Esophagus muscularis mucosa (tissue), 4 donors: ENCODE results near the gene TMEM40. TPM values are rescaled to one million over a fixed set of nuclear protein-coding genes. Genes with fewer than 3 reads are reported as not detected.

Experiments
- DNase-seq: peaks from one replicate; pipeline ENCODE4 v3.0.0-alpha.2; 2017; ENCODE audit errors: extremely low spot score
- H3K27ac ChIP-seq, 4 donors: fragments of 200-600 bp; sonication (generic); replicated peaks in 1 of 4; 1 replicate in 3 of 4; 2 replicates in 1 of 4; pipeline ENCODE4 v1.5.1; 2016 to 2019; ENCODE audit warnings: mild to moderate bottlenecking in 1 of 4
- H3K27me3 ChIP-seq, 4 donors: fragments of 200-600 bp; sonication (generic); one replicate each; pipeline versions ENCODE4 v1.5.1 to v1.6.0; 2016 to 2019
- H3K36me3 ChIP-seq, 4 donors: fragments of 200-600 bp; sonication (generic); one replicate each; pipeline ENCODE4 v1.5.1; 2016 to 2019
- H3K4me1 ChIP-seq, 4 donors: fragments of 200-600 bp; sonication (generic); one replicate each; pipeline ENCODE4 v1.5.1; 2016 to 2019
- H3K4me3 ChIP-seq, 4 donors: fragments of 200-600 bp; sonication (generic); 1 replicate in 2 of 4; 2 replicates in 2 of 4; pipeline ENCODE4 v1.5.1; 2016 to 2019; ENCODE audit warnings: mild to moderate bottlenecking in 4 of 4, moderate library complexity in 1 of 4
- H3K9me3 ChIP-seq, 4 donors: fragments of 200-600 bp; sonication (generic); 1 replicate in 3 of 4; 2 replicates in 1 of 4; pipeline ENCODE4 v1.5.1; 2016 to 2019
- EP300 ChIP-seq: sonication (generic); formaldehyde crosslinking; IDR thresholded peaks from one replicate; pipeline ENCODE4 v1.6.1; 2017; ENCODE audit warnings: antibody characterized with exemption
- POLR2A ChIP-seq: fragments of 450-650 bp; IDR thresholded peaks from one replicate; pipeline ENCODE4 v1.6.1; 2017; ENCODE audit warnings: antibody characterized with exemption, moderate library complexity, mild to moderate bottlenecking, low read depth
- POLR2AphosphoS5 ChIP-seq, 2 donors: sonication (generic); formaldehyde crosslinking; IDR thresholded peaks; one replicate each; pipeline ENCODE4 v1.6.1; 2017; ENCODE audit warnings: antibody characterized with exemption in 2 of 2
- WGBS: methylation state at CpG from one replicate; pipeline ENCODE4 v1.1.5; 2018; 5-methylcytosine and 5-hydroxymethylcytosine counted together
- intact Hi-C: fragments of 100-400 bp; cut with DNase I; formaldehyde crosslinking; loops from one replicate; pipeline ENCODE4 v1.15.1; 2023
- total RNA-seq, 4 donors: library from RNA; depleted of rRNA; stranded (reverse); fragments of >200 nt; gene quantifications; one replicate each; pipeline versions ENCODE4 v1.1.0 to v1.2.1, GENCODE V29; 2016
- TF ChIP-seq, protein P1 (sequence below), 3 experiments: fragments of 200-600 bp in 2 of 3; fragments of 450-650 bp in 1 of 3; sonication (generic) in 2 of 3; IDR thresholded peaks; one replicate each; pipeline ENCODE4 v1.5.1; 2017 to 2019; ENCODE audit warnings: antibody characterized with exemption in 3 of 3, mild to moderate bottlenecking in 2 of 3, moderate library complexity in 1 of 3

Gene TMEM40
- total RNA-seq, 4 donors from 2014 or later = not detected

DNA sequence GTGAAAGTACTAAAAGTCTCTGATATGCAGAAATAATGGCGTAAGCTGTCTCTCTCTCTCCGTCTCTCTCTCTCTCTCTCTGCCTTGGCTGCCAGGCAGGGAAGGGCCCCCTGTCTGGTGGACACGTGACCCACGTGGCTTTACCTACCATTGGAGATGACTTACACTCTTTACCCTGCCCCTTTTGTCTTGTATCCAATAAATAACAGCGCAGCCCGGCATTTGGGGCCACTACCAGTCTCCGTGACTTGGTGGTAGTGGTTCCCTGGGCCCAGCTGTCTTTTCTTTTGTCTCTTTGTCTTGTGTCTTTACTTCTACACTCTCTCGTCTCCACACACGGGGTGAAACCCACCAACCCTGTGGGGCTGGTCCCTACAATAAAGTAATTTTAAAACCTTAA, 12.2 kb upstream of the TMEM40 start:
- Histone ChIP-seq H3K36me3 (no peaks in the 10 kb centered on the region), H3K9me3 (no peaks in the 10 kb centered on the region), H3K27ac (no peak overlapping the region), H3K27me3 (no peaks in the 10 kb centered on the region), H3K4me3 (no peak overlapping the region), H3K4me1 (peaks cover 0 to 3% (median 0%) of the 10 kb centered on the region in 4 donors)
- 92% methylated on average over 9 of the region's 9 CpGs for WGBS
- intact Hi-C loops = no loop called here
- TF ChIP-seq POLR2A = no peak
- TF ChIP-seq, protein P1, sequence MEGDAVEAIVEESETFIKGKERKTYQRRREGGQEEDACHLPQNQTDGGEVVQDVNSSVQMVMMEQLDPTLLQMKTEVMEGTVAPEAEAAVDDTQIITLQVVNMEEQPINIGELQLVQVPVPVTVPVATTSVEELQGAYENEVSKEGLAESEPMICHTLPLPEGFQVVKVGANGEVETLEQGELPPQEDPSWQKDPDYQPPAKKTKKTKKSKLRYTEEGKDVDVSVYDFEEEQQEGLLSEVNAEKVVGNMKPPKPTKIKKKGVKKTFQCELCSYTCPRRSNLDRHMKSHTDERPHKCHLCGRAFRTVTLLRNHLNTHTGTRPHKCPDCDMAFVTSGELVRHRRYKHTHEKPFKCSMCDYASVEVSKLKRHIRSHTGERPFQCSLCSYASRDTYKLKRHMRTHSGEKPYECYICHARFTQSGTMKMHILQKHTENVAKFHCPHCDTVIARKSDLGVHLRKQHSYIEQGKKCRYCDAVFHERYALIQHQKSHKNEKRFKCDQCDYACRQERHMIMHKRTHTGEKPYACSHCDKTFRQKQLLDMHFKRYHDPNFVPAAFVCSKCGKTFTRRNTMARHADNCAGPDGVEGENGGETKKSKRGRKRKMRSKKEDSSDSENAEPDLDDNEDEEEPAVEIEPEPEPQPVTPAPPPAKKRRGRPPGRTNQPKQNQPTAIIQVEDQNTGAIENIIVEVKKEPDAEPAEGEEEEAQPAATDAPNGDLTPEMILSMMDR (IDR thresholded peaks at IDR 0.05) = no peak
- no peak for TF ChIP-seq EP300
- TF ChIP-seq POLR2AphosphoS5 (IDR thresholded peaks at IDR 0.05) = no peak
- no peak for DNase-seq

DNA sequence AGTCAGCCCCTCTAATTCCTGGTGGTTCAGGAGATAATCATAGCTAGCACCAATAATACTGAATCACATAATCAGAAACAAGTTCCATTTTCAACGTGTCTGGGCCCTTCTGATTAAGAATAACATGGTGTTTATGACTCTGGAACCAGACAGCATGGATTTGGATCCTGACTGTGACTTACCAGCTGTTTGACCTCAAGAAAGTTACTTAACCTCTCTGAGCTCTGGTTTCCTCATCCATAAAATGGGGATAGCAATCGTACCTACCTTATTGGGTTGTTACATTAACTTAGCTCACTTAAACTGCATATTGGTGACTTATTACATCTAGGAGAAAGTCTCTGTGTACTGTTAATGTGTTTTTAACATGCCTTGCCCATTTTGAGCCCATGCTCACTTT, 10.7 kb upstream of the TMEM40 start:
- TF ChIP-seq POLR2AphosphoS5 (IDR thresholded peaks at IDR 0.05) = no peak
- TF ChIP-seq POLR2A = no peak
- no peak for TF ChIP-seq EP300
- TF ChIP-seq, protein P1 (IDR thresholded peaks at IDR 0.05) = no peak
- Histone ChIP-seq H3K4me1 (peaks cover 0 to 3% (median 0%) of the 10 kb centered on the region in 4 donors), H3K4me3 (no peak overlapping the region), H3K36me3 (no peaks in the 10 kb centered on the region), H3K9me3 (no peaks in the 10 kb centered on the region), H3K27me3 (no peaks in the 10 kb centered on the region), H3K27ac (no peak overlapping the region)
- intact Hi-C loops = no loop called here
- 85% methylated on average over 2 of the region's 2 CpGs for WGBS
- no peak for DNase-seq

DNA sequence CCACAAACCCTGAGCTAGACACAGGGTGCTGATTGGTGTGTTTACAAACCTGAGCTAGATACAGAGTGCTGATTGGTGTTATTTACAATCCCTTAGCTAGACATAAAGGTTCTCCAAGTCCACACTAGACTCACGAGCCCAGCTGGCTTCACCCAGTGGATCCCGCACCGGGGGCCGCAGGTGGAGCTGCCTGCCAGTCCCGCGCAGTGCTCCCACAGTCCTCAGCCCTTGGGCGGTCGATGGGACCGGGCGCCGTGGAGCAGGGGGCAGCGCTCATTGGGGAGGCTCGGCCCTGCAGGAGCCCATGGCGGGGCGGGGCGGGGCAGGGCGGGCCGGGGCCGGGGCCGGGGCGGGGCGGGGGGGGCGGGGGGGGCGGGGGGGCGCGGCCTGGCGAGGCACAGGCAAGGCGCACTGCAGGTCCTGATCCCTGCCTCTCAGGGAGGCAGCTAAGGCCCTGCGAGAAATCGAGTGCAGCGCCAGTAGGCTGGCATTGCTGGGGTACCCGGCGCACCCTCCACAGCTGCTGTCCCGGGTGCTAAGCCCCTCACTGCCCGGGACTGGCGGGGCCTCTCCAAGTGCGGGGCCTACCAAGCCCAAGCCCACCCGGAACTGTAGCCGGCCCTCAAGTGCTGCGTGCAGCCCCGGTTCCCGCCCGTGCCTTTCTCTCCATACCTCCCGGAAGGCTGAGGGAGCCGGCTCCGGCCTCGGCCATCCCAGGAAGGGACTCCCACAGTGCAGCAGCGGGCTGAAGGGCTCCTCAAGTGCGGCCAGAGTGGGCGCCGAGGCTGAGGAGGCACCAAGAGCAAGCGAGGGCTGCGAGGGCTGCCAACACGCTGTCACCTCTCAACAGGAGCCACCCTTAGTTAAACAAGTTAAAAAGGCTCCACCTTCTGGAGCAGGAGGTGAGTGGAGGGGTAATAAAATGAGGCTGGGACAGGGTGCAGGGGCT, 9.8 kb upstream of the TMEM40 start:
- peaks cover 0 to 3% (median 0%) of the 10 kb centered on the region in 4 donors for H3K4me1 ChIP-seq
- H3K27ac ChIP-seq = no peak overlapping the region
- WGBS = 85% methylated on average over 4 of the region's 54 CpGs
- no peaks in the 10 kb centered on the region for H3K27me3 ChIP-seq
- no peak overlapping the region for H3K4me3 ChIP-seq
- H3K36me3 ChIP-seq = no peaks in the 10 kb centered on the region
- TF ChIP-seq, protein P1 (IDR thresholded peaks at IDR 0.05) = no peak
- TF ChIP-seq EP300 (no peak), POLR2AphosphoS5 (IDR thresholded peaks at IDR 0.05) (no peak), POLR2A (no peak)
- H3K9me3 ChIP-seq = no peaks in the 10 kb centered on the region
- intact Hi-C loops = no loop called here
- no peak for DNase-seq

DNA sequence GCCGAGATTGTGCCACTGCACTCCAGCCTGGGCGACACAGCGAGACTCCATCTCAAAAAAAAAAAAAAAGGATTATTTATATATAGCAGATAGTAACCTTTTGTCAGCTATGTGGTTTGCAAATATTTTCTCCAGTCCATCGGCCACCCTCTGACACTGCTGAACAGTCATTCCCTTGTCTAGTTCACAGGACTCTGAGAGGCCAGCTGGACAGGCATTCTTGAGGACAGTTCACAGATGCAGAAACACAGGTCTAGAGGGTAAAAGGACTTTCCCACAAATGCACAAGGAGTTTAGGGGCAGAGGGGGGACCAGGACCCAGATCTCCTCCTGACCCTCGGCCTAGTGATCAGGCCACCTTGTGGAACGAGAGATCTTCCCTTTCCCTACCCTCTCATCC, 7.5 kb upstream of the TMEM40 start:
- TF ChIP-seq POLR2A (no peak), EP300 (no peak), POLR2AphosphoS5 (IDR thresholded peaks at IDR 0.05) (no peak)
- TF ChIP-seq, protein P1 (IDR thresholded peaks at IDR 0.05) = no peak
- no peak overlapping the region for H3K27ac ChIP-seq
- H3K9me3 ChIP-seq = no peaks in the 10 kb centered on the region
- H3K4me1 ChIP-seq = peaks cover 0 to 3% (median 0%) of the 10 kb centered on the region in 4 donors
- DNase-seq = no peak
- H3K36me3 ChIP-seq = no peaks in the 10 kb centered on the region
- intact Hi-C loops = no loop called here
- WGBS = 83% methylated on average over 6 of the region's 6 CpGs
- H3K27me3 ChIP-seq = no peaks in the 10 kb centered on the region
- no peak overlapping the region for H3K4me3 ChIP-seq
